ENCODE measurements around the gene CAND1. TPM values are rescaled to one million over a fixed set of nuclear protein-coding genes. Genes with fewer than 3 reads are reported as not detected.

Gene CAND1
- total and polyA plus RNA-seq, 4 donors: 25.4 to 66.1 (median 45.7) TPM

DNA sequence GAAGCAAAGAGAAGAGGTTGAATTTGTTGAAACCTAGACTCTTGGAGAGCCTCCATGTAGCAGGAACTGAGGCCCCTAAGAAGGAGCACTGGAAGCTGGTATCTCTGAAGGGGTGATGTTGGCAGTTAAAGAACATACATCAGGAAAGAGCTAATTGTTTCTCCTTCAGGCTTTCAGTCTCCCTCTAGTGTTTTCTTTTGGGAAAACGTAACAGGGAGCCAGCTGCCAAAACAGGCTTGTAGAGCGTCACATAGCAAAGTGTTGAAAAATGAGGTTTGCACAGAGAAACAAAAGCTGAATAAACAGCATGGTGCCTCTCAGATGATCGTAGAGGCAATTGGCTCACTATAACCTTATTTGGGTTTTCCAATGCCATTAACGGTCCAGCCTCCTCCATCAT lies 46.9 kb upstream of the CAND1 start:
- TF ChIP-seq RXRA (IDR thresholded peaks at IDR 0.05) (no peak), JUND (IDR thresholded peaks at IDR 0.05) (no peak), HNF4A (conservative IDR thresholded peaks at IDR 0.05) (no peak), TAF1 (conservative IDR thresholded peaks at IDR 0.05) (no peak), YY1 (IDR thresholded peaks at IDR 0.05) (no peak)
- TF ChIP-seq, protein P1, sequence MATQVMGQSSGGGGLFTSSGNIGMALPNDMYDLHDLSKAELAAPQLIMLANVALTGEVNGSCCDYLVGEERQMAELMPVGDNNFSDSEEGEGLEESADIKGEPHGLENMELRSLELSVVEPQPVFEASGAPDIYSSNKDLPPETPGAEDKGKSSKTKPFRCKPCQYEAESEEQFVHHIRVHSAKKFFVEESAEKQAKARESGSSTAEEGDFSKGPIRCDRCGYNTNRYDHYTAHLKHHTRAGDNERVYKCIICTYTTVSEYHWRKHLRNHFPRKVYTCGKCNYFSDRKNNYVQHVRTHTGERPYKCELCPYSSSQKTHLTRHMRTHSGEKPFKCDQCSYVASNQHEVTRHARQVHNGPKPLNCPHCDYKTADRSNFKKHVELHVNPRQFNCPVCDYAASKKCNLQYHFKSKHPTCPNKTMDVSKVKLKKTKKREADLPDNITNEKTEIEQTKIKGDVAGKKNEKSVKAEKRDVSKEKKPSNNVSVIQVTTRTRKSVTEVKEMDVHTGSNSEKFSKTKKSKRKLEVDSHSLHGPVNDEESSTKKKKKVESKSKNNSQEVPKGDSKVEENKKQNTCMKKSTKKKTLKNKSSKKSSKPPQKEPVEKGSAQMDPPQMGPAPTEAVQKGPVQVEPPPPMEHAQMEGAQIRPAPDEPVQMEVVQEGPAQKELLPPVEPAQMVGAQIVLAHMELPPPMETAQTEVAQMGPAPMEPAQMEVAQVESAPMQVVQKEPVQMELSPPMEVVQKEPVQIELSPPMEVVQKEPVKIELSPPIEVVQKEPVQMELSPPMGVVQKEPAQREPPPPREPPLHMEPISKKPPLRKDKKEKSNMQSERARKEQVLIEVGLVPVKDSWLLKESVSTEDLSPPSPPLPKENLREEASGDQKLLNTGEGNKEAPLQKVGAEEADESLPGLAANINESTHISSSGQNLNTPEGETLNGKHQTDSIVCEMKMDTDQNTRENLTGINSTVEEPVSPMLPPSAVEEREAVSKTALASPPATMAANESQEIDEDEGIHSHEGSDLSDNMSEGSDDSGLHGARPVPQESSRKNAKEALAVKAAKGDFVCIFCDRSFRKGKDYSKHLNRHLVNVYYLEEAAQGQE (IDR thresholded peaks at IDR 0.05): no peak
- TF ChIP-seq, protein P2, sequence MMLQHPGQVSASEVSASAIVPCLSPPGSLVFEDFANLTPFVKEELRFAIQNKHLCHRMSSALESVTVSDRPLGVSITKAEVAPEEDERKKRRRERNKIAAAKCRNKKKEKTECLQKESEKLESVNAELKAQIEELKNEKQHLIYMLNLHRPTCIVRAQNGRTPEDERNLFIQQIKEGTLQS (IDR thresholded peaks at IDR 0.05): no peak
- Histone ChIP-seq H3K4me3 (ENCODE audit: low read depth in 1 of 3, low read length in 3 of 3) (no peak overlapping the region), H3K27me3 (ENCODE audit: control insufficient read depth in 4 of 4, insufficient read depth in 4 of 4, low read length in 3 of 4) (peaks cover 0 to 2% (median 0%) of the 10 kb centered on the region in 4 donors), H3K27ac (ENCODE audit: low read depth in 1 of 2, low read length in 2 of 2) (no peak overlapping the region), H3K36me3 (ENCODE audit: control insufficient read depth in 4 of 4, insufficient read depth in 3 of 4, low read depth in 1 of 4, low read length in 3 of 4) (no peaks in the 10 kb centered on the region), H3K4me1 (ENCODE audit: control insufficient read depth in 4 of 4, insufficient read depth in 4 of 4, low read length in 3 of 4) (no peaks in the 10 kb centered on the region), H3K9ac (ENCODE audit: low read depth in 1 of 2, low read length in 2 of 2) (no peak overlapping the region), H3K9me3 (ENCODE audit: control insufficient read depth in 4 of 4, low read length in 3 of 4) (peaks cover 0 to 4% (median 0%) of the 10 kb centered on the region in 4 donors)
- 42% methylated on average over 4 of the region's 4 CpGs for WGBS
- DNase-seq (ENCODE audit: low spot score): no peak

DNA sequence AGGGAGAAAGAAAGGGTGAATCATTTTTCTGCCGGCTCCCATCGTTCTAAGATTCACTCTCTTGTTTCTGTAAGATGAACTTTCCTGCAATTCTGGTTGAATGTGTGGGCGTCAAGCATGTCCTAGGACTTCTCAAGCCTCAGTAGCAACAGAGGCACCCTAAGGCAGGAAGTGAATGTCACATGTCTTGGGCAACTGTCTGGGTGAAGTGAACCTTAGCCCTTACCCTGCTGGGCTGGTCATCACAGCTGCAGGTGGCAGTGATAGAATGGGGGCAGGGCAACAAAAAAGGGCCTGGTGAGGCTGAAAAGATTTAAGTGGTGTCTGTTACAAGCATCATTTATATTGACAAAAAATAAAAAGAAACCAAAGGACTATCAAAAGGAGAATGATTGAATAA lies 45.9 kb upstream of the CAND1 start:
- Histone ChIP-seq H3K4me1 (ENCODE audit: control insufficient read depth in 4 of 4, insufficient read depth in 4 of 4, low read length in 3 of 4) (no peaks in the 10 kb centered on the region), H3K36me3 (ENCODE audit: control insufficient read depth in 4 of 4, insufficient read depth in 3 of 4, low read depth in 1 of 4, low read length in 3 of 4) (no peaks in the 10 kb centered on the region), H3K4me3 (ENCODE audit: low read depth in 1 of 3, low read length in 3 of 3) (no peak overlapping the region), H3K27ac (ENCODE audit: low read depth in 1 of 2, low read length in 2 of 2) (no peak overlapping the region), H3K9me3 (ENCODE audit: control insufficient read depth in 4 of 4, low read length in 3 of 4) (peaks cover 0 to 4% (median 0%) of the 10 kb centered on the region in 4 donors), H3K9ac (ENCODE audit: low read depth in 1 of 2, low read length in 2 of 2) (no peak overlapping the region), H3K27me3 (ENCODE audit: control insufficient read depth in 4 of 4, insufficient read depth in 4 of 4, low read length in 3 of 4) (peaks cover 0 to 2% (median 0%) of the 10 kb centered on the region in 4 donors)
- TF ChIP-seq HNF4A (conservative IDR thresholded peaks at IDR 0.05) (no peak), RXRA (IDR thresholded peaks at IDR 0.05) (no peak), TAF1 (conservative IDR thresholded peaks at IDR 0.05) (no peak), JUND (IDR thresholded peaks at IDR 0.05) (no peak), RAD21 (IDR thresholded peaks at IDR 0.05) (no peak), NR2F2 (IDR thresholded peaks at IDR 0.05) (no peak), EGR1 (IDR thresholded peaks at IDR 0.05; ENCODE audit: low read depth in 2 of 2) (no peak), FOXA1 (IDR thresholded peaks at IDR 0.05) (no peak), GABPA (IDR thresholded peaks at IDR 0.05 in 1 of 2, conservative IDR thresholded peaks at IDR 0.05 in 1 of 2) (no peak), SP1 (IDR thresholded peaks at IDR 0.05) (no peak), HNF4G (IDR thresholded peaks at IDR 0.05) (no peak), YY1 (IDR thresholded peaks at IDR 0.05) (no peak), FOXA2 (IDR thresholded peaks at IDR 0.05) (no peak)
- TF ChIP-seq, protein P3, sequence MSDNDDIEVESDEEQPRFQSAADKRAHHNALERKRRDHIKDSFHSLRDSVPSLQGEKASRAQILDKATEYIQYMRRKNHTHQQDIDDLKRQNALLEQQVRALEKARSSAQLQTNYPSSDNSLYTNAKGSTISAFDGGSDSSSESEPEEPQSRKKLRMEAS (IDR thresholded peaks at IDR 0.05): no peak
- TF ChIP-seq, protein P4, sequence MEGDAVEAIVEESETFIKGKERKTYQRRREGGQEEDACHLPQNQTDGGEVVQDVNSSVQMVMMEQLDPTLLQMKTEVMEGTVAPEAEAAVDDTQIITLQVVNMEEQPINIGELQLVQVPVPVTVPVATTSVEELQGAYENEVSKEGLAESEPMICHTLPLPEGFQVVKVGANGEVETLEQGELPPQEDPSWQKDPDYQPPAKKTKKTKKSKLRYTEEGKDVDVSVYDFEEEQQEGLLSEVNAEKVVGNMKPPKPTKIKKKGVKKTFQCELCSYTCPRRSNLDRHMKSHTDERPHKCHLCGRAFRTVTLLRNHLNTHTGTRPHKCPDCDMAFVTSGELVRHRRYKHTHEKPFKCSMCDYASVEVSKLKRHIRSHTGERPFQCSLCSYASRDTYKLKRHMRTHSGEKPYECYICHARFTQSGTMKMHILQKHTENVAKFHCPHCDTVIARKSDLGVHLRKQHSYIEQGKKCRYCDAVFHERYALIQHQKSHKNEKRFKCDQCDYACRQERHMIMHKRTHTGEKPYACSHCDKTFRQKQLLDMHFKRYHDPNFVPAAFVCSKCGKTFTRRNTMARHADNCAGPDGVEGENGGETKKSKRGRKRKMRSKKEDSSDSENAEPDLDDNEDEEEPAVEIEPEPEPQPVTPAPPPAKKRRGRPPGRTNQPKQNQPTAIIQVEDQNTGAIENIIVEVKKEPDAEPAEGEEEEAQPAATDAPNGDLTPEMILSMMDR (IDR thresholded peaks at IDR 0.05; ENCODE audit: low read depth, low read length, missing input control): no peak
- TF ChIP-seq, protein P1 (IDR thresholded peaks at IDR 0.05): no peak
- TF ChIP-seq, protein P5, sequence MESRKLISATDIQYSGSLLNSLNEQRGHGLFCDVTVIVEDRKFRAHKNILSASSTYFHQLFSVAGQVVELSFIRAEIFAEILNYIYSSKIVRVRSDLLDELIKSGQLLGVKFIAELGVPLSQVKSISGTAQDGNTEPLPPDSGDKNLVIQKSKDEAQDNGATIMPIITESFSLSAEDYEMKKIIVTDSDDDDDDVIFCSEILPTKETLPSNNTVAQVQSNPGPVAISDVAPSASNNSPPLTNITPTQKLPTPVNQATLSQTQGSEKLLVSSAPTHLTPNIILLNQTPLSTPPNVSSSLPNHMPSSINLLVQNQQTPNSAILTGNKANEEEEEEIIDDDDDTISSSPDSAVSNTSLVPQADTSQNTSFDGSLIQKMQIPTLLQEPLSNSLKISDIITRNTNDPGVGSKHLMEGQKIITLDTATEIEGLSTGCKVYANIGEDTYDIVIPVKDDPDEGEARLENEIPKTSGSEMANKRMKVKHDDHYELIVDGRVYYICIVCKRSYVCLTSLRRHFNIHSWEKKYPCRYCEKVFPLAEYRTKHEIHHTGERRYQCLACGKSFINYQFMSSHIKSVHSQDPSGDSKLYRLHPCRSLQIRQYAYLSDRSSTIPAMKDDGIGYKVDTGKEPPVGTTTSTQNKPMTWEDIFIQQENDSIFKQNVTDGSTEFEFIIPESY (IDR thresholded peaks at IDR 0.05): no peak
- TF ChIP-seq, protein P2 (IDR thresholded peaks at IDR 0.05): no peak
- 77% methylated on average over 3 of the region's 3 CpGs for WGBS
- no peak for DNase-seq (ENCODE audit: low spot score)
